BE2C (cell line): ENCODE measurements around the gene GALNT5.

Source experiments
- DNase-seq: peaks from one replicate; pipeline ENCODE4 v3.0.0-alpha.2; 2020
- H3K27me3 ChIP-seq: fragments of 250-450 bp; sonication (Bioruptor Pico); 2 replicates; pipeline ENCODE4 v1.5.1; 2020; ENCODE audit warnings: mild to moderate bottlenecking
- H3K36me3 ChIP-seq: fragments of 250-450 bp; sonication (Bioruptor Pico); 2 replicates; pipeline ENCODE4 v1.5.1; 2020; ENCODE audit warnings: mild to moderate bottlenecking
- H3K4me1 ChIP-seq: fragments of 250-450 bp; sonication (Bioruptor Pico); 2 replicates; pipeline ENCODE4 v1.5.1; 2020
- H3K4me3 ChIP-seq: 2 replicates; pipeline ENCODE4 v1.5.1; 2011; ENCODE audit warnings: low read depth, low read length
- H3K9me3 ChIP-seq: fragments of 250-450 bp; sonication (Bioruptor Pico); 2 replicates; pipeline ENCODE4 v1.5.1; 2020
- CTCF ChIP-seq: IDR thresholded peaks from 2 replicates; pipeline ENCODE4 v1.5.1; 2012; ENCODE audit warnings: mild to moderate bottlenecking, low read depth, low read length

GALNT5 gene

GRCh38 chr2:157312866-157313486 lies 55.5 kb downstream of the GALNT5 start:
- Histone ChIP-seq H3K4me1 (no peaks in the 10 kb centered on the region), H3K36me3 (no peaks in the 10 kb centered on the region), H3K9me3 (no peaks in the 10 kb centered on the region), H3K4me3 (no peak overlapping the region), H3K27me3 (no peaks in the 10 kb centered on the region)
- DNase-seq, result no peak
- no peak for TF ChIP-seq CTCF

GRCh38 chr2:157315901-157316300 lies 58.4 kb downstream of the GALNT5 start:
- DNase-seq, result no peak
- TF ChIP-seq CTCF, result no peak
- H3K4me1 ChIP-seq, result no peaks in the 10 kb centered on the region

GRCh38 chr2:157318884-157319283 lies 61.4 kb downstream of the GALNT5 start:
- DNase-seq, result no peak
- H3K36me3 ChIP-seq, result no peaks in the 10 kb centered on the region
- no peaks in the 10 kb centered on the region for H3K27me3 ChIP-seq
- TF ChIP-seq CTCF, result no peak
- H3K9me3 ChIP-seq, result no peaks in the 10 kb centered on the region
- H3K4me1 ChIP-seq, result no peaks in the 10 kb centered on the region
- no peak overlapping the region for H3K4me3 ChIP-seq

More at GRCh38 chr2:157315901-157316300, 58.4 kb downstream of the GALNT5 start:
- H3K27me3 ChIP-seq, result no peaks in the 10 kb centered on the region
- no peaks in the 10 kb centered on the region for H3K9me3 ChIP-seq
- no peaks in the 10 kb centered on the region for H3K36me3 ChIP-seq
- H3K4me3 ChIP-seq, result no peak overlapping the region

GRCh38 chr2:157319795-157320194 lies 62.3 kb downstream of the GALNT5 start:
- no peak for TF ChIP-seq CTCF
- no peaks in the 10 kb centered on the region for H3K9me3 ChIP-seq

GRCh38 chr2:157320409-157320808 lies 62.9 kb downstream of the GALNT5 start:
- Histone ChIP-seq H3K9me3 (no peaks in the 10 kb centered on the region), H3K4me3 (no peak overlapping the region), H3K36me3 (no peaks in the 10 kb centered on the region), H3K27me3 (no peaks in the 10 kb centered on the region), H3K4me1 (no peaks in the 10 kb centered on the region)
- DNase-seq, result no peak
- TF ChIP-seq CTCF, result no peak

More at GRCh38 chr2:157319795-157320194, 62.3 kb downstream of the GALNT5 start:
- Histone ChIP-seq H3K36me3 (no peaks in the 10 kb centered on the region), H3K27me3 (no peaks in the 10 kb centered on the region), H3K4me1 (no peaks in the 10 kb centered on the region), H3K4me3 (no peak overlapping the region)
- no peak for DNase-seq

GRCh38 chr2:157321466-157321865 lies 64.0 kb downstream of the GALNT5 start:
- H3K36me3 ChIP-seq, result no peaks in the 10 kb centered on the region
- no peak for TF ChIP-seq CTCF
- H3K4me3 ChIP-seq, result no peak overlapping the region
- no peaks in the 10 kb centered on the region for H3K4me1 ChIP-seq
- DNase-seq, result no peak
- H3K27me3 ChIP-seq, result no peaks in the 10 kb centered on the region
- no peaks in the 10 kb centered on the region for H3K9me3 ChIP-seq
